ENCODE measurements around the gene ZNF598.
"Not testable (repeated sequence)": the region's sequence is repeated elsewhere in the genome, so short reads cannot be mapped to it uniquely, and the experiment has no call there.

Gene ZNF598

DNA sequence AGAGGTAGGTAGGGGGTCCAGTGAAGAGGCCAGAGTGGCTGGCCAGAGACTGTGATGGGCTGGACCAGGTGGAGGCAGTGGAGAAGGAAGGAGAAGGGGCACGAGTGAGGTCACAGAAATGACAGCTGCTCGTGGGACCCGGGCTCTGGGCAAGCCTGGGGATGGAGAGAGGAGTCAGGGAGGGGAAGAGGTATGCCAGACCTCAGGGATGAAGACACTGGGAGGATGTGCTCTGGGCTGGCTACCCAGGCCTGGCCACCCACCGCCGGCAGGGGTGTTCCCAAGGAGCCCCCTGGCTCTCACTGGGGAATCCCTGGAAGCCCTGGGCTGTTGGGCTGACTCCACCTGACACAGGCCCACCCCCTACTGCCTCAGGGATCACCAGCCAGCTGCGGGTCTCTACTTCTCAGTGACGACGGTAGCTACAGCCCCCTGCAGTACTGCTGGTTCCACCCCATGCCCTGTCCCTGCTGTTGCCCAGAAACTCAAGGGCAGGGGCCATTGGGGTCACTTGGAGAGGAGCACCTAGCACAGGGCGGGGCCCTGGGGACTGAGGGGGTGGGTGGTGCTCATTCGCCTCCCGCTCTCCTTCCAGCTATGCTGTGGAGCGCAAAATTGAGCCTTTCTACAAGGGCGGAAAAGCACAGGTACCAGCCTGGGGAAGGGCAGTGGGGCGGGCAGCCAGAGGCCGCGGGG, 36.0 kb downstream of the ZNF598 start:
- DNase-seq = no peak

DNA sequence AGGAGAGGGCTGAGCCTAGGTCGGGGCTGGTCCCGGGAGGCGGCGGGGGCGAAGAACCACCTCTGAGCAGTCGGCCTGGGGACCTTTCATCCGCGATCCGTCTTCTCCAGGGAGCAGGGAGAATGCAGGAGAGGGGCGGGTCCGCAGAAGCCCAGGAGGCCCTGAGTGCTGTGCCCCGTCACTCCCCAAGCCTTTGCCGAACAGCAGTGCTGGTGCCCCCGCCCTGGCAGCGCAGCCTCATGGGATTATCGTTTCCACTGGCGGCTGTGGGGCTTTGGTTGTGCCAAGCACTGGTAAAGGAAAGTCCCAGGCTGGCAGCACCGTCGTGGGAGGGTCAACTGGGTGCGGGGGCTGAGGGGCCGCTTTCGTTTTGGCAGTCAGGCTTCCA, 37.1 kb downstream of the ZNF598 start:
- DNase-seq = peak; percentile 15

DNA sequence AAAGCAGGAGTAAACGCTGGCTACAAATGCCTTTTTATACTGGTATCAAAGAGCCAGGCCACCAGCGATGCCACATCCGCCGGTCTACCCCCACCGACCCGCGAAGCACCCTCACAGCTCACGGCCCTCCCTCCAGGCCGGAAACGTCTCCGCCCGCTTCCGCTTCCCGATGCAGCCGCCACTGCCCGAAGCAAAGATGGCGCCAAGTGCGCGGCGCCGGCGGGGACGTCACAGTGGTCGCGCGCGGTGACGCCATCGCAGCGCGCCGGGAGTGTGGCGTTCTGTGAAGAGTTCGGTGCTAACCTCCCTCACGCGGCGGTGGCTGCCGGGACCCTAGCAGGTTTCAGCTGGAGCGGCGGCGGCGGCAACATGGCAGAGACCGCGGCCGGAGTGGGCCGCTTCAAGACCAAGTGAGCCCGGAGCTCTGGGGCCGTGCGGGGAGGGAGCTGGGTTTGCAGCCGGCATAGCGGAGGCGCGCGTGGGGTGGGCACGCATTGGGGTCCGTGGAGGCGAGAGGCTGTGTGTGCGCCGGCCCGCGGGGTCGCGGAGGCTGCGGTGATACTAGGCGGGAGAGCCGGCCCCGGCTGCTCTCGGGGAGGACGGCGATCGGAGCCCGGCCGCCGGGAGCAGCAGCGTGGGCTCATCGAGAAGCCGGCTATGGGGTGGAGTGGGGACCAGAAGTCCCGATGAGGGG, 37.7 kb downstream of the ZNF598 start, which contains the start of gene TBL3:
Gene TBL3, plus strand, starts transcription at position 258 of the 694 bp plus-strand sequence. Its CDS starts 112 bp downstream, at position 370.
- DNase-seq = peak; percentile 97

DNA sequence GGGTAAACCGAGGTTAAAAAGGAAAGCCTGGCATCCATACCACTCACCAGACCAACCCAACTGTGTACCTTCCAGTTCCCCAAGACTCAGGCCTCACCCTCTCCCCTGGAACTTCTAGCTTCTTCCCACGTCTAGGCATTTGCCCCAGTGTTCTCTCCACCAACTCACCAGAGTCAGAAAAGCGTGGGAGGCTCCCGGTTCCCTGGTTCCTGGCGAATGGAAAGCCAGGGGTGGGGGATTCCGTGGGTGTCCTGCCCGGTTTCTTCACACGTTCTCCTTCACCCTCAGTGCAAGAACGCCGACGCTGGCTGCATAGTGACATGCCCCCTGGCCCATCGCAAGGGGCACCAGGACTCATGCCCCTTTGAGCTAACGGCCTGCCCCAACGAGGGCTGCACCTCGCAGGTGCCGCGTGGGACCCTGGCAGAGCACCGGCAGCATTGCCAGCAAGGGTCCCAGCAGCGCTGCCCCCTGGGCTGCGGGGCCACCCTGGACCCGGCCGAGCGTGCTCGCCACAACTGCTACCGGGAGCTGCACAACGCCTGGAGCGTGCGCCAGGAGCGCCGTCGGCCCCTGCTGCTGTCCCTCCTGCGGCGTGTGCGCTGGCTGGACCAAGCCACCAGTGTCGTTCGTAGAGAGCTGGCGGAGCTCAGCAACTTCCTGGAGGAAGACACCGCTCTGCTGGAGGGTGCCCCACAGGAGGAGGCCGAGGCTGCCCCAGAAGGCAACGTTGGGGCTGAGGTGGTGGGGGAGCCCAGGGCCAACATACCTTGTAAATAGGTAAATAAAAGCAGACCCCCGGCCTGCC, 41.3 kb downstream of the ZNF598 start:
- DNase-seq = no peak

DNA sequence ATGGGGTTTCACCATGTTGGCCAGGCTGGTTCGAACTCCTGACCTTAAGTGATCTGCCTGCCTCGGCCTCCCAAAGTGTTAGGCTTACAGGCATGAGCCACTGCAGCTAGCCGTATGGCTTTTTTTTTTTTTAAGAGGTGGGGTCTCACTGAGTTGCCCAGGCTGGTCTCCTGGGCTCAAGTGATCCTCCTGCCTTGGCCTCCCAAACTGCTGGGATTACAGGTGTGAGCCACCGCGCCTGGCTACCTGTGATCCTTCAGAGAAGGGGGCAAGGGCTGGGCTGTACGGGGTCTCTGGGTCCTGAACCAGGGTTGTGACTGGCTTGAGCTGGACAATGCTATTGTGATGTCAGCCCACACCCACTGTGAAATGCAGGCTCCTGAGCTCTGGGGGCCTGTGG, 43.2 kb downstream of the ZNF598 start, which contains the start of gene RNF151:
Gene RNF151, plus strand, starts transcription at position 397 of the 400 bp plus-strand sequence. CDS start 26 bp downstream, outside the sequence.
- no peak for DNase-seq

DNA sequence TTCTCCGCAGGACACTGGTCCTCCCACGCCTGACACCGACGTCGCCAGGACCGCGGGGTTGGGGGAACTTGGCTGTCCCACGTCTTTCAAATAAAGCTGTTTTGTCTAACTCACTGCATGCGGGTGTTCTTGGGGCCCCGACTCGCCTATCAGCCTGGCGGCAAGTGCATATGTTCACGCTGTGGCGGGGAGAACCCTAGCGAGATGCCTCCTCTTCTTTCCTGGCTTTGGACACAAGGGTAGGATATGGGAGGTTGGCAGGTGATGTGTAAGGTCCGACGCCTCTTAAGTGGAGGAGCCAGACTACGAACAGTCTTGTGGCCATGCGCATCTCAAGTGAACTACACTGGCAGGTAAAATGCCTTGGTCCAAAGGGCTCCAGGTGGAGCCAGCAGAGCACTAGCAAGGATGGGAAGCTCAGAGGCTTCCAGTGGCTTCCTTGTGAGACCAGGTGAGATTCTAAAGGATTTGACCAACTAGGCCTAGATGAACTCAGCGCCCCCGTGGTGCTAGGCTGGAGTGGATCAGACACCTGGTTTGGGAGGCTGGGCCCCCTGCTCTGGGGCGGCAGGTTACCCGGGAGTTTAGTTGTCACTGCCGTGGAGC, 44.1 kb downstream of the ZNF598 start:
- DNase-seq = peak; percentile 27

DNA sequence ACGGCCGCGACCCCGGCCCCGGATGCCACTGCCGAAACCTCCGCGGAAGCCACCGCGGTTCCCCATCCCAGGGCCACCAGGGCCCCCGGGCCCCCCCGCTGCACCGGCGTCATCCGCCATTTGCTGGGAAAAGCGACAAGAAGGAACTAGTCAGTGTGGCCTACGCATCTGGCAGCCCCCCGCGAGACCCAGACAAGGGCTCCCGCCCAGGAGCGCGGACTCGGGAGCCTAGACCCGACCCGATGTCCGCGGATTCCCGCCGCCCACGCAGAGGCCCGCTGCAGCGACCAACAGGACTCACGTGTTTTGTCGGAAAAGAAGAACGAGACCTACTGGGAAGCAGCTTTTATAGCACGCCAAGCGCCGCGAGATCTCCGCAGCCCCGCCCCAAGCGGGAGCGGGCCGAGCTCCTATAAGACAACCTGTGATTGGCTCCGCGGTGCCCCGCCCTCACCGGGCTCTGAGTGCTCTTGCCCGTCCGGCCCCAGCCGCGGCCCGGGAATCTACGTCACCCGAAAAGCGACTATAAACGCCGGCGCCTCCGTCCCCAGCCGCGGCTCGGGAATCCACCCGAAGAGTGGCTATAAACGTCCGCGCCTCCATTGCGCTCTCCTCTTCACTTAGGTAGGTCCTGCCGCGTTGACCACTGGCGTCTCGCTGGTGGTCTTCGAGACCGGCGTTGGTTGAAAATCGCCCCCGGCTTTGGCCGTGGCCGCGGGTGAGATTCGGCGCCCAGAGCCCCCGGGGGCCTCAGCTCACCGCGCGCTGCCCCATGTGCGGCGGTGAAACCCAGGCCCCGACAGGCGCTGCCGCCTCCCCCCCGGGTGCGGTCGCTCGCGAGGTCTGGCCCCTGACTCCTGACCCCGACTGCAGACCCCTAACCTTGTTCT, 44.9 kb downstream of the ZNF598 start, which contains the start of gene RPS2:
Gene RPS2, minus strand, starts transcription at position 321 of the 890 bp plus-strand sequence. Its CDS starts 201 bp downstream, at position 120.
- peak; percentile 99 for DNase-seq

DNA sequence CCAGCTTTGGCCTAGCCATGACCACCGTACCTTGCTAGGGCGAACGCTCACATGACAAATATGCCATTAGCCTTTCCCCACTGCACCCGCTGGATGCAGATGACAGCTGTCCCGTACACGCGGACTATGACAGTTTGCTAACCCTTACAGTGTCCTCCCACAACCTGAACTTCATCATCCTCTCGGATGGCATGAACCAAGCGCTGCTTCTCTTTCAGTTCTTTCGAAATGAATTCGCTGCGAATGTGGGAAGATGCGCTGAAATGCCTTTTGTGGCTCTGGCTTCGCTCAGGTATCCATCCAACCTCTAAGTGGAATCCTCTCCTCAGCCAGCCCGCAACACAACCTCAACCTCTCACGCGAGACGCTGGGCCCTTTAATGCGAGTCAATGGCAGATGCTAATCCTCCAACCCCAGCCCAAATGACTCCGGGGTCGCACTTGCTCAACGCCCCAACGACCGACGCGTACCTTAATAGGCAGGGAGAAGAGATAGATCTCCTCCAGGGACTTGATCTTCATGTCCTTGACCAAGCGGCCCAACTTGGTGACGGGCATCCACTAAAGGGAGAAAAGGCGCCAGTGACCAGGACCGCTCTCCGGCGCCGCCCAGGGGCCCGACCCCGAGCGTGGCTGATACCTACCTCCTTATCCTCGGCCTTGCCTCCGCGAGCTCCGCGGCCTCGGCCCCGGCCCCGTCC, 45.7 kb downstream of the ZNF598 start:
- DNase-seq = peak; percentile 56

DNA sequence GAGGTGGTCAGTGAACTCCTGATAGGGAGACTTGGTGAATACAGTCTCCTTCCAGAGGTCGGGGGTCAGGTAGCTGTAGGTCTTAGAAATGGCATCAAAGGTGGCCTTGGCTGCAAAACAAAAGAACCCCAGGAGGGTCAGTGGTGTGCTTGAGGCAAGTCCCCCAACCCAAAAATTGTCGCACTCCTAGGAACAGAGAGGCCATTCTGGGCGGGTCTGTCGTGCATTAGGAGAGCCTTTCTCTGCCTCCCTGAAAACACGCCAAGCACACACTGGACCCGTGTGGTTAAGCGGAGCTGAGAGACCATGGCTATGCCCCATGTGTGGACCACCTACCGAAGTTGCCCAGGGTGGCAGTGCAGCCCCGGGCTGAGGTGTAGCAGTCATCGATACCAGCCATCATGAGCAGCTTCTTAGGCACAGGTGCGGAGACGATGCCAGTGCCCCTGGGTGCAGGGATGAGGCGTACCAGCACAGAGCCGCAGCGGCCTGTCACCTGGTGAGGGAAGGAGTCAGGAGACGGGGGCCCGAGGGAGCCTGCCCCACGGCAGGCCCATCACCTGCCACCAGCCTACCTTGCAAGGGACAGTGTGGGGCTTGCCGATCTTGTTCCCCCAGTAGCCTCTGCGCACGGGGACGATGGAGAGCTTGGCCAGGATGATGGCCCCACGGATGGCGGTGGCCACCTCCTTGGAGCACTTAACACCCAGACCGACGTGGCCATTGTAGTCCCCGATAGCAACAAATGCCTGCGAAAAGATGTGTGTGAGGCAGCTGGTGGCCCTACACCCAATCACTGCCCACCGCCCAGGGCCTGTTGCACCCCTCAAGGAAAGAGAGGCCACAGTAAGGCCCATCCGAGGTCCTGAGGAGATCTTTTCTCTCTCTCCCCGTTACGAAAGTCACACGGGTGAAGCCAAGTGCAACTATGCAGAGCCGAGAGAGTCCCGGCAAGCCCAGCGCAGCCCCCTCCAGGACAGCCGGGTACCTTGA, 47.2 kb downstream of the ZNF598 start:
- DNase-seq = not testable (repeated sequence)

DNA sequence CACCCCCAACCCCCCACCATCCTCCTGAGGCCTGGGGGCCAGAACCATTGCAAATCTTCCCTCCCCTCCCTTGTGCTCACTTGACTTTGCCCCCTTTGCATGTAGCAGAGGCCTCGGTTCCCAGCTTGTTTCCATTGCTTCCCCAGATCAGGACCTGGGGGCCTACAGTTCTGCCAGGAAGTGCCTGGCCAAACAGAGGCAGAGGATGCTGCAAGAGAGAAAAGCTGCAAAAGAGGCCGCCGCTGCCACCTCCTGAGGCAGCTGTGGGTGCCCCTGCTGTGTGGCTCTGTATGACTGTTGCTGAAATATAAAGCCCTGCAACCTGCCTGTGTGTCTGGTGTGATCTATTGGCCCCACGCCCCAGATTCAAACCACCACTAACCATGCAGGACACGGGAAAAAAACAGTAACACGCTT, 48.0 kb downstream of the ZNF598 start:
- peak; percentile 69 for DNase-seq

DNA sequence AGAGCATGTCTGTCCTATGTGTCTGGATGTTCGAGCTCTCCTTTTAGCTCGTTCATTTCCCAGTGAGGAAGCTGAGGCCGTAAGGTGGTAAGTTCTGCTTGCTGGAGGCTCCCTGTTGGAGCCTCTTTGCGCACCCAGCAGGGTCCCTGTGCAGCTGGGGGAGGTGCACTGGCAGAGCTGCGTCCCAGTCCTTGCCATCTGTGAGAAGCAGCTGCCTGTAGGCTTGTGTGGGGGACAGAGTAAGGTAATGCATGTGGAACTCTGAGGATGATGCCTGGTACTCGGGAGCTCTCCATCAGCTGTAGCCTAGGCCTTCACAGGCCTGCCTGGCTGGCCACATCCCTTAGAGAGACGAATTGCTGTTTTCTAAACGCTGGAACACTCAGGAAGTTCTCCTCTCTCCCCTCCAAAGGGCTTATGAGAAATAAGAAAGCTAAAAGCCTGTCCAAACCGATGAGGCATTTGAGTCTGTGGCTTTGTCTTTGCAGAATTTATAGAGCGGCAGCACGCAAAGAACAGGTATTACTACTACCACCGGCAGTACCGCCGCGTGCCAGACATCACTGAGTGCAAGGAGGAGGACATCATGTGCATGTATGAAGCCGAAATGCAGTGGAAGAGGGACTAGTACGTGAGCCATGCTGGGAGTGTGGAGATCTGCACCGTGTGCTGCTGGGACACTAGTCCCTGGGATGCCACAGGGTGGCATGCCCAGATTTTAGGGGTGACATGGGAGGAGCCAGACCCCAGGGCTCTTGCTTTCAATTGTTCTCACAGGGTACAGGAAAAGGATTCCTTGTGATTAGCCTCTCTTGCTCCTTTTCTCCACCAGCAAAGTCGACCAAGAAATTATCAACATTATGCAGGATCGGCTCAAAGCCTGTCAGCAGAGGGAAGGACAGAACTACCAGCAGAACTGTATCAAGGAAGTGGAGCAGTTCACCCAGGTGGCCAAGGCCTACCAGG, 48.7 kb downstream of the ZNF598 start:
- DNase-seq = peak; percentile 76

DNA sequence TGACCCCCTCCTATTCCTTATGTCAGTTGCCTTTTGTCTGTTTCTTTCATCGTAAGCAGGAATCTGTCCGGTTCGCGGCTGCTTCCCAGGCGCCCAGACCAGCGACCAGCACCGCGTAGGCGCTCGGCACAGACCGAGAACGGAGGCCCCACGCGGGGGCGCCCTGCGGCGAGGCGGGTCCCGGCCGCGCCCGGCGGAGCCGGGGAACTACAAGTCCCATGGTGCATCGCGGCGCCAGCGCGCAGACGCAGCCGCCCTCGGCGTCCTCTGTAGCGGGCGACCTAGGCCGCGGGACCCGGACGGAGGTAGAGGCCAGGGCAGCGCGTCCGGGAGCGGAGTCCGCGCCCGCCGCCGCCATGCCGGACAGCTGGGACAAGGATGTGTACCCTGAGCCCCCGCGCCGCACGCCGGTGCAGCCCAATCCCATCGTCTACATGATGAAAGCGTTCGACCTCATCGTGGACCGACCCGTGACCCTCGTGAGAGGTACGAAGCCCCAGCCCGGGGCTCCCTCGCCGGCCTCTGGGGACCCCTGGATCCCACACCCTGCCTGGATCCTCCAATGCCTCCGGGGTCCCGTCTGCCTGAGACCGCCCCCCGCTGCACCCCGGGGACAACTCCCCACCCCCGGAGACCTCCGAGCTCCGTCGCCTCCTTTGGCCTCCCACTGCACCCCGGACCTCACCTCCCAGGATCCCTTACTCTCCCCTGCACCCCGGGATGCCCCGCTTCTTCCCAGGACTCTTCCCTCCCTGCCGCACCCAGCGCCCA, 50.2 kb downstream of the ZNF598 start, which contains the start of gene NDUFB10:
Gene NDUFB10, plus strand, starts transcription at position 270 of the 771 bp plus-strand sequence. Its CDS starts 87 bp downstream, at position 357.
- DNase-seq = peak; percentile 96

DNA sequence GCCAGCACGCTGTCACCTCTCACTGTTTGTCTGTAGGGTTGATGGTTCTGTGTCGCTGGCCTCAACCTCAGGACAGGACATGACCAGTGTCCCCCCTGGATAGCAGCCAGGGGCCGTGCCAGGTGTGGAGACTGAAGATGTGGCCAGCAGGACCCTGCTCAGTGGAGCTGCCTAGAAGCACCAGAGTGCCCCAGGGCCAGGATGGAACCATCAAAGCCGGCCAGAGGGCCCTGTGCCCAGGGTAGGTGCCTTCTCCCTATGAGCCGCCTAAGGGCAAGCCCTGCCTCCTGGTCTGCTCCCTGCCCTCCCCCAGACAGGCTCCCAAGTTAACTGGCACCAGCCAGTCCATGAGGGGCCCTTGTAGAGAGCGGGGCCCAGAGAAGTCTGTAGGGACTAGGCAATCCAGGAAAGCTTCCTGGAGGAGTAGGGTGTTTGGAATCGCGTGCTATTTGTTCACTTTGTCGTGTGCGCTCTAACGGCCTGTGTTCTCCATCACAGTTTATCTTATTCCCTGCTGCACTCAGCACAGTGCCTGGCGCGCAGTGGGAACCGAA, 50.8 kb downstream of the ZNF598 start:
- DNase-seq = no peak

DNA sequence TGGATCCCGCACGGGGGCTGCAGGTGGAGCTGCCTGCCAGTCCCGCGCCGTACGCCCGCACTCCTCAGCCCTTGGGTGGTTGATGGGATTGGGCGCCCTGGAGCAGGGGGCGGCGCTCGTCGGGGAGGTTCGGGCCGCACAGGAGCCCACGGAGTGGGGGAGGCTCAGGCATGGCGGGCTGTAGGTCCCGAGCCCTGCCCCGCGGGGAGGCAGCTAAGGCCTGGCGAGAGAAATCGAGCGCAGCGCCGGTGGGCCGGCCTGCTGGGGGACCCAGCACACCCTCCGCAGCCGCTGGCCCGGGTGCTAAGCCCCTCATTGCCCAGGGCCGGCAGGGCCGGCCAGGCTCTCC, 51.5 kb downstream of the ZNF598 start:
- not testable (repeated sequence) for DNase-seq

DNA sequence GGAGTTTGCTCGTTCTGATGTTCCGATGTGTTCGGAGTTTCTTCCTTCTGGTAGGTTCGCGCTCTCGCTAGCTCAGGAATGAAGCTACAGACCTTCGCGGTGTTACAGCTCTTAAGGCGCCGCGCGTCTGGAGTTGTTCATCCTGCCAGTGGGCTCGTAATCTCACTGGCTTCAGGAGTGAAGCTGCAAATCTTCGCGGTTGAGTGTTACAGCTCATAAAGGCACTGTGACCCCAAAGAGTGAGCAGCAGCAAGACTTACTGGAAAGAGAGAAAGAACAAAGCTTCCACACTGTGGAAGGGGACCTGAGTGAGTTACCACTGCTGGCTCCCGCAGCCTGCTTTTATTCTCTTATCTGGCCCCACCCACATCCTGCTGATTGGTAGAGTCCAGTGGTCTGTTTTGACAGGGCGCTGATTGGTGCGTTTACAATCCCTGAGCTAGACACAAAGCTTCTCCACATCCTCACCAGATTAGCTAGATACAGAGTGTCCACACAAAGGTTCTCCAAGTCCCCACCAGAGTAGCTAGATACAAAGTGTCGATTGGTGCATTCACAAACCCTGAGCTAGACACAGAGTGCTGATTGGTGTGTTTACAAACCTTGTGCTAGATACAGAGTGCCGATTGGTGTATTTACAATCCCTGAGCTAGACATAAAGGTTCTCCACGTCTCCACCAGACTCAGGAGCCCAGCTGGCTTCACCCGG, 52.0 kb downstream of the ZNF598 start:
- not testable (repeated sequence) for DNase-seq

DNA sequence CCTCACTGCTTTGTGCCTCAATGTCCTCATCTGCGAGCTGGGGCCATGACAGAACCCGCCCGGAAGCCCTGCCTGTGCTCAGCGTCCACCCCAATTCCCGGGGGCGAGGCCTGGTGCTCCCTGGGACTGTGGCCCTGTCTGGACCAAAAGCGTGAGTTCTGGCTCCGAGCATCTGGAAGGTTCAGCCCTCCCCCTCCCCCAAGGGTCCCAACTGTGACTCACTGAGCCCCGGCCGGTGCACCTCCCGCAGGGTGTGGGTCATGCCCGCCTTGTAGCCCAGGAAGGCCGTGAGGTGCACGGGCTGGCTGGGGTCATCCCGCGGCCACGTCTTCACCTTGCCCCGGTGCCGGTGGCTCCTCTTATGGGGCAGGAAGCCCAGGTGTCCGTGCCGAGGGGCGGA, 55.9 kb downstream of the ZNF598 start:
- DNase-seq = no peak

DNA sequence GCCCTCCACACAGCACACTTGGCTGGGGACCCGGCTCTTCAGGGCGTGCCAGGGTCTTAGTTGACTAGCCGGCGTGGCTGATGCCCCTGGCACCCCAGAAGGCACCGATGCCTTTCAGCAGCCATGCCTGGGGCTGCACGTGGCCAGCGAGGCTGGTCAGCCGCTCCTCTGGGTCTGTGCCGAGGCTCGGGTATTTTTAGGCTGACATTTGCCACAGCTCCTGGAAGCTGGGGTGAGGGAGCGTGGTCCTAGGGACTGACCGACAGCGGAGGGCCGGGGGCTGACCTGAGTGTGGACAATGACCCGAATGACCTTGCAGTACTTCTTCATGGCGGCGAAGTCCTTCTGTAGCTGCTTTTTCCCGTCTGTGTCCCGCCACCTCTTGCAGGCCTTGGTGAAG, 59.1 kb downstream of the ZNF598 start:
- no peak for DNase-seq
